NB4 (cell line): ENCODE measurements around the gene LPO.

Experiments used
- DNase-seq: peaks from one replicate; pipeline ENCODE4 v3.0.0; 2010; ENCODE audit warnings: low read depth
- H3K4me3 ChIP-seq: one replicate; pipeline ENCODE4 v1.5.1; 2011; ENCODE audit warnings: mild to moderate bottlenecking, low read depth, low read length, moderate library complexity
- MAX ChIP-seq: IDR thresholded peaks from 2 replicates; pipeline ENCODE4 v1.6.1; 2011; ENCODE audit warnings: low read depth, low read length
- MYC ChIP-seq: IDR thresholded peaks from 2 replicates; pipeline ENCODE4 v1.6.1; 2011; ENCODE audit warnings: low read depth, low read length
- POLR2A ChIP-seq: IDR thresholded peaks from 2 replicates; pipeline ENCODE4 v1.6.1; 2011; ENCODE audit warnings: mild to moderate bottlenecking; ENCODE audit not compliant: insufficient read length; ENCODE audit errors: extremely low read depth
- TF ChIP-seq, protein P1 (sequence below): IDR thresholded peaks from one replicate; pipeline ENCODE4 v1.5.1; 2012; ENCODE audit warnings: low read depth, low read length

LPO gene

GRCh38 chr17:58246781-58247180 lies 8.4 kb downstream of the LPO start:
- TF ChIP-seq MYC: no peak
- TF ChIP-seq MAX: no peak
- TF ChIP-seq, protein P1, sequence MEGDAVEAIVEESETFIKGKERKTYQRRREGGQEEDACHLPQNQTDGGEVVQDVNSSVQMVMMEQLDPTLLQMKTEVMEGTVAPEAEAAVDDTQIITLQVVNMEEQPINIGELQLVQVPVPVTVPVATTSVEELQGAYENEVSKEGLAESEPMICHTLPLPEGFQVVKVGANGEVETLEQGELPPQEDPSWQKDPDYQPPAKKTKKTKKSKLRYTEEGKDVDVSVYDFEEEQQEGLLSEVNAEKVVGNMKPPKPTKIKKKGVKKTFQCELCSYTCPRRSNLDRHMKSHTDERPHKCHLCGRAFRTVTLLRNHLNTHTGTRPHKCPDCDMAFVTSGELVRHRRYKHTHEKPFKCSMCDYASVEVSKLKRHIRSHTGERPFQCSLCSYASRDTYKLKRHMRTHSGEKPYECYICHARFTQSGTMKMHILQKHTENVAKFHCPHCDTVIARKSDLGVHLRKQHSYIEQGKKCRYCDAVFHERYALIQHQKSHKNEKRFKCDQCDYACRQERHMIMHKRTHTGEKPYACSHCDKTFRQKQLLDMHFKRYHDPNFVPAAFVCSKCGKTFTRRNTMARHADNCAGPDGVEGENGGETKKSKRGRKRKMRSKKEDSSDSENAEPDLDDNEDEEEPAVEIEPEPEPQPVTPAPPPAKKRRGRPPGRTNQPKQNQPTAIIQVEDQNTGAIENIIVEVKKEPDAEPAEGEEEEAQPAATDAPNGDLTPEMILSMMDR: no peak
- TF ChIP-seq POLR2A: no peak
- no peak overlapping the region for H3K4me3 ChIP-seq
- DNase-seq: no peak

GRCh38 chr17:58247511-58248363 lies 9.4 kb downstream of the LPO start:
- DNase-seq: peak; percentile 67
- TF ChIP-seq POLR2A: no peak
- no peak for TF ChIP-seq MAX
- TF ChIP-seq, protein P1: no peak
- no peak for TF ChIP-seq MYC

DNA sequence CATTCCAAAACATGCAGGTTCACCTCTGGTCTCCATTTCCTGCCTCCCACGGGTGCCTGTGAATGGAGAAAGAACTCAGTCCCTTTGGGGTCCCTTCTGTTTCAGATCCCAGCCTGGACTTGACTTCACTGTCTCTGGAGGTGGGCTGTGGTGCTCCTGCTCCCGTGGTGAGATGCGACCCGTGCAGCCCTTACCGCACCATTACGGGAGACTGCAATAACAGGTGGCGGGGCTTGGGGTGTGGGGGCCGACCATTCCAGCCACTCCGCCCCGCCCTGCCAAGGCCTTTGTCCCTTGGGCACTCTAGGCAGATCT lies 10.5 kb downstream of the LPO start:
- no peak overlapping the region for H3K4me3 ChIP-seq
- TF ChIP-seq POLR2A (no peak), MAX (no peak), MYC (no peak)
- TF ChIP-seq, protein P1: no peak
- DNase-seq: no peak

More at GRCh38 chr17:58247511-58248363, 9.4 kb downstream of the LPO start:
- H3K4me3 ChIP-seq: no peak overlapping the region

- TF ChIP-seq POLR2A (no peak), MYC (peak; percentile 99), MAX (peak; percentile 96)
- TF ChIP-seq, protein P1: peak; percentile 78
- DNase-seq: peak; percentile 83
- no peak overlapping the region for H3K4me3 ChIP-seq
Measured at GRCh38 chr17:58249270-58250133, 11.1 kb downstream of the LPO start.

- DNase-seq: no peak
- no peak overlapping the region for H3K4me3 ChIP-seq
- no peak for TF ChIP-seq MAX
- no peak for TF ChIP-seq POLR2A
- TF ChIP-seq, protein P1: no peak
- no peak for TF ChIP-seq MYC
Measured at GRCh38 chr17:58250344-58251011, 12.1 kb downstream of the LPO start.
